Smooth muscle cell of the pulmonary artery (primary cell): ENCODE results near the gene MAP2K7. TPM values are rescaled to one million over a fixed set of nuclear protein-coding genes. Genes with fewer than 3 reads are reported as not detected.

Experiments
- total RNA-seq: library from RNA; depleted of rRNA; stranded (reverse); fragments of >200 nt; gene quantifications from 2 replicates; pipeline ENCODE4 v1.2.3, GENCODE V29; 2014

Gene MAP2K7
- total RNA-seq = 17.1 and 17.7 TPM in 2 replicates

GRCh38 chr19:7903244-7904073 is at the start of gene MAP2K7:
TSS of gene MAP2K7 (plus strand) at chr19:7903877. CDS start at chr19:7903945, 68 bp downstream.

GRCh38 chr19:7874076-7874896 is 29.4 kb upstream of the MAP2K7 start, which contains the start of gene PRR36:
TSS of gene PRR36 (minus strand) at chr19:7874390. CDS start at chr19:7873689, 701 bp downstream.

GRCh38 chr19:7888145-7888825 is 15.4 kb upstream of the MAP2K7 start, which contains the start of gene LRRC8E:
TSS of gene LRRC8E (plus strand) at chr19:7888510. CDS start at chr19:7895604, 7,094 bp downstream.

GRCh38 chr19:7914598-7915045 is 10.9 kb downstream of the MAP2K7 start, which contains the start of gene TGFBR3L:
TSS of gene TGFBR3L (plus strand) at chr19:7914830.

GRCh38 chr19:7919610-7920518 is 16.2 kb downstream of the MAP2K7 start, which contains the start of gene SNAPC2:
TSS of gene SNAPC2 (plus strand) at chr19:7920338. CDS start at chr19:7920367, 29 bp downstream.

GRCh38 chr19:7926021-7926726 is 22.5 kb downstream of the MAP2K7 start, which contains the start of gene CTXN1:
TSS of gene CTXN1 (minus strand) at chr19:7926135. CDS start at chr19:7925538, 597 bp downstream.

GRCh38 chr19:7943444-7944176 is 39.9 kb downstream of the MAP2K7 start, which contains the start of gene TIMM44:
TSS of gene TIMM44 (minus strand) at chr19:7943666. CDS start at chr19:7943651, 15 bp downstream.

Other genes with a start within 250 kb of the MAP2K7 start
- not detected in 2 replicates for gene RETN, start 234.8 kb upstream of the MAP2K7 start, total RNA-seq
- not detected in 2 replicates for gene MCEMP1, start 226.8 kb upstream of the MAP2K7 start, total RNA-seq
- 64.4 and 67.2 TPM in 2 replicates for gene TRAPPC5, start 223.0 kb upstream of the MAP2K7 start, total RNA-seq
- not detected in 2 replicates for gene FCER2, start 201.7 kb upstream of the MAP2K7 start, total RNA-seq
- not detected in 2 replicates for gene CLEC4G, start 171.8 kb upstream of the MAP2K7 start, total RNA-seq
- gene CD209, start 156.3 kb upstream of the MAP2K7 start, total RNA-seq = not detected in 2 replicates
- not detected in 2 replicates for gene CLEC4M, start 140.6 kb upstream of the MAP2K7 start, total RNA-seq
- gene EVI5L, start 73.7 kb upstream of the MAP2K7 start, total RNA-seq = 22.3 and 22.4 TPM in 2 replicates
- gene PRR36, start 29.5 kb upstream of the MAP2K7 start, total RNA-seq = 0.10 TPM in 1 of 2 replicates, not detected in the other
- gene LRRC8E, start 15.4 kb upstream of the MAP2K7 start, total RNA-seq = 3.1 and 3.8 TPM in 2 replicates
- 1.6 and 5.6 TPM in 2 replicates for gene TGFBR3L, start 11.0 kb downstream of the MAP2K7 start, total RNA-seq
- gene SNAPC2, start 16.5 kb downstream of the MAP2K7 start, total RNA-seq = 14.9 and 19.0 TPM in 2 replicates
- gene CTXN1, start 22.3 kb downstream of the MAP2K7 start, total RNA-seq = 2.5 and 7.4 TPM in 2 replicates
- gene TIMM44, start 39.8 kb downstream of the MAP2K7 start, total RNA-seq = 24.8 and 36.8 TPM in 2 replicates
- 59.9 and 67.5 TPM in 2 replicates for gene ELAVL1, start 101.8 kb downstream of the MAP2K7 start, total RNA-seq
- gene CCL25, start 148.9 kb downstream of the MAP2K7 start, total RNA-seq = not detected in 2 replicates
- not detected in 2 replicates for gene FBN3, start 245.7 kb downstream of the MAP2K7 start, total RNA-seq